Hepatocyte (in vitro differentiated cells): ENCODE results near the gene PDE4D.

Experiments
- CTCF ChIP-seq: fragments of 200-600 bp; sonication (generic); IDR thresholded peaks from 2 replicates; pipeline ENCODE4 v1.5.1; 2016; ENCODE audit warnings: antibody characterized with exemption, mild to moderate bottlenecking; ENCODE audit not compliant: poor library complexity
- EZH2phosphoT487 ChIP-seq: fragments of 200-600 bp; sonication (generic); IDR thresholded peaks from one replicate; pipeline ENCODE4 v1.6.1; 2018; ENCODE audit warnings: antibody characterized with exemption, mild to moderate bottlenecking, low read depth, moderate library complexity; ENCODE audit not compliant: unreplicated experiment, severe bottlenecking

- TF ChIP-seq CTCF, result no peak
- no peak for TF ChIP-seq EZH2phosphoT487
Measured at GRCh38 chr5:59058969-59059687, 834.4 kb downstream of the PDE4D start.
